Measurements from ENCODE around the gene WASF2.

WASF2 gene

DNA sequence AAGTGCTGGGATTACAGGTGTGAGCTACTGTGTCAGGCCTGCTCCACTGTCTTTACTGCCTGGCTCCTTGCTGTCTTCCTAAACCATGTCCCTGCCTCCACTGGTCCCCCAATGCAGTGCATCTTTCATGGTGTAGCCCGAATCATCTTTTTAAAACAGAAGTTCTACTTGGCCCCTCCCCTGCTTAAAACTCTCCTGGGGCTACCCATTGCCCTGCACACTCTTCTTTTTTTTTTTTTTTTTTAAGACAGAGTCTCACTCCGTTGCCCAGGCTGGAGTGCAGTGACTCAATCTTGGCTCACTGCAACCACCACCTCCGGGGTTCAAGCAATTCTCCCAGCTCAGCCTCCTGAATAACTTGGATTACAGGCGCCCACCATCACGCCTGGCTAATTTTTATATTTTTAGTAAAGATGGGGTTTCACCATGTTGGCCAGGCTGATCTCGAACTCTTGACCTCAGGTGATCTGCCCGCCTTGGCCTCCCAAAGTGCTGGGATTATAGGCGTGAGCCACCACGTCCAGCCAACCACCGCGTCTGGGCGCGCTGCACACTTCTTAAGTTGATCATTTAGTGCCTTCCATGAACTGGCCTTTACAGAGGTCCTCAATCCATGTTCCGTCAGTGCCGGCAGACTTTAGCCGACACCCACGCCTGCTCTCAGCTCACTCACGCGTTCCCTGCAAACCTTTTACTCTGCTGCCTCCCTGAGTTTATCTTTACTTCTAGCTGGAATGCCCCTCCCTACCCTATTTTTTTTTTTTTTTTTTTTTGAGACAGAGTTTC, 117.8 kb downstream of the WASF2 start:
- no peak for DNase-seq (ENCODE audit: low spot score)
- TF ChIP-seq, protein P1, sequence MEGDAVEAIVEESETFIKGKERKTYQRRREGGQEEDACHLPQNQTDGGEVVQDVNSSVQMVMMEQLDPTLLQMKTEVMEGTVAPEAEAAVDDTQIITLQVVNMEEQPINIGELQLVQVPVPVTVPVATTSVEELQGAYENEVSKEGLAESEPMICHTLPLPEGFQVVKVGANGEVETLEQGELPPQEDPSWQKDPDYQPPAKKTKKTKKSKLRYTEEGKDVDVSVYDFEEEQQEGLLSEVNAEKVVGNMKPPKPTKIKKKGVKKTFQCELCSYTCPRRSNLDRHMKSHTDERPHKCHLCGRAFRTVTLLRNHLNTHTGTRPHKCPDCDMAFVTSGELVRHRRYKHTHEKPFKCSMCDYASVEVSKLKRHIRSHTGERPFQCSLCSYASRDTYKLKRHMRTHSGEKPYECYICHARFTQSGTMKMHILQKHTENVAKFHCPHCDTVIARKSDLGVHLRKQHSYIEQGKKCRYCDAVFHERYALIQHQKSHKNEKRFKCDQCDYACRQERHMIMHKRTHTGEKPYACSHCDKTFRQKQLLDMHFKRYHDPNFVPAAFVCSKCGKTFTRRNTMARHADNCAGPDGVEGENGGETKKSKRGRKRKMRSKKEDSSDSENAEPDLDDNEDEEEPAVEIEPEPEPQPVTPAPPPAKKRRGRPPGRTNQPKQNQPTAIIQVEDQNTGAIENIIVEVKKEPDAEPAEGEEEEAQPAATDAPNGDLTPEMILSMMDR (IDR thresholded peaks at IDR 0.05; ENCODE audit: extremely low read depth, missing control alignments), result no peak

DNA sequence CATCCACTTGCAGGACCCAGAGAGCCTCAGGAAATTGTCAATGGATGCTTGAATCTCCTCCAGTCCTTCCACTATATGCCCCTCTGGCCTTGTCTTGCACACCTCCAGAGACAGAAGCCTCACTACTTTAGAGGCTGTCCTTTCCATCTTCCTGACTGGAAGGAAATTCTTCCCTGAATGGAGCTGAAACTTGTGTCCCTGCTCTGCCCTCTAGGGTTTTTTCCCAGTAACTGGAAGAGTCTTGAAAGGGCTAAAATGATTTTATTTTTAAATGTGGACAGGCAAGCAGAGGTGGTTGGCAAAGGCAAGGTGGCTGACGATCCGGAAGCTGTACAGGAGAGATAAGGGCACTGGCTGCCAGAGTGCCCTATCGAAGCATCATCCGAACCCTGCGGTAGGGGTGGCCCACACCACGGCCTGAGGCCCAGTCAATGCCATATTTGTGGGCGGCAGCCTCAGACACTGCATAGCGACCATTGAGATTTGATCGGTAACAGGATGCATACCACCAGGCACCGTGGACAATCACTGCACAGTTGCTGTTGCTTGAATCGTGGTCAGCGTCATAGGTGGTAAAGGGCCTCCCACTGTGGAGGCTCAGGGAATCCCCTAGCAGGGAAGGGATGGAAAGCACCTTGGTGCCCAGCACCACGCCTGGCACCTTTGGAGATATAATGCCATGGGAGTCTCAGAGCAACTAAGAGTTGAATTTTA, 120.9 kb downstream of the WASF2 start:
- TF ChIP-seq, protein P1 (IDR thresholded peaks at IDR 0.05; ENCODE audit: extremely low read depth, missing control alignments), result no peak
- no peak for DNase-seq (ENCODE audit: low spot score)

DNA sequence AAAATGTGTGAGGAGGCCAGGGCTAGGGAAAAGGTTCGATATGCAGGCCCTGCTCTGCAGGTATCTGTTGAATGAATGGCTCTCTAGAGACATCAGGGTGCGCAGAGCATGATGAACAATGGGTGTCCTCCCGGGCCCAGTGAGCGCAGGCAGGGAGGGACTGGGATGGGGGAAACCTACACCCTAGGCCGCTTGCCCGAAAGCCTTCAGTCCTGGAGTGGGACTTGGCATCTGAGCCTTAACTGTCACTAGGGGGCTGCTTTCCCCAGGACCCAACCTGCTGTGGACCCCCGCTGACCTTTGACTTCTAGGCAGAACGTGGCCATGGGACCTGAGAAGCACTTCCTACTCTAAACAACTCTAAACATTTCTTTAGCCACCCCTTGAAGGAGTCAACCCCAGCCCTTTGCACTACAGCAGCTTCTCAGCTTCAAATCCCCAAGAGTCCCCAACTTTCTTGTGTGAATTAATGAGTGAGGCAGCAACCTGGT, 122.8 kb downstream of the WASF2 start:
- no peak for DNase-seq (ENCODE audit: low spot score)

DNA sequence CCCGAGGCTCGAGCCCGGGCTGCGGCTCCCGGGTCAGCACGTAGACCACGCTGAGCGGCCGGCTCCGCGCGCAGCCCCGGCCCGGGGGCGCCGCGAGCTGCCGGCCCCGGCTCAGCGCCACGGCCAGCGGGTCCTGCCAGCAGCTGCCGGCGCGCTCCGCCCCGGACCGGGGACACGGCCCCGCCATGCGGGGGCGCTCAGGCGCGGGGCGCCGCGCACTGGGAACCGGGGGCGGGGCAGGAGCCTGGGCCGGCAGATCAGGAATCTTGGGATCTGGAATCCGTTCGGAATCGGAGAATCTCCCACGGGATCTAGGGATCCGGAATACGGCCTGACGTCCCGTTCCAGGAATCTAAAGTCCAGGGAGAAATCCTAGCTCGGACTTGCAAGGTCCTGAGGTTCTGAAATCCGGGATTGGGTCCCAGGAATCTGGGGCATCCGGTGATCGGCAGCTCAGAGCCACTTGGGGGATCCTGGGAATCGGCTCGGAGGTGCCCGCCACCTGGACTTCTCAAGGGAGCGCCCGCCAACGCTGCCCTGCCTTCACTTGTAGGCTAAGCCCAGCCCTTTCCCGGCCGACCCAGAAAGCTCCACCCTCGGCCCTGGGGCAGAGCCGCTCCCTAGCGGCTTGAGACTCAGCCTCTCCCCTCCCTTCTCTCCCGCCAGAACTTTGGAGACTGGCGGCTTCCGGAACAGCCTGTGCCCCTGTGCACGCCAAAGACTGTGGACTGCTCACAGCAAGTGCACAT, 123.4 kb downstream of the WASF2 start, which contains the start of gene MAP3K6:
TSS of gene MAP3K6 (minus strand) at position 551 of the 749 bp plus-strand sequence. CDS start at position 187, 364 bp downstream.
- DNase-seq (ENCODE audit: low spot score), result peak; percentile 79
- TF ChIP-seq, protein P1 (IDR thresholded peaks at IDR 0.05; ENCODE audit: extremely low read depth, missing control alignments), result peak; percentile 46

More for the DNA sequence above, 122.8 kb downstream of the WASF2 start:
- TF ChIP-seq, protein P1 (IDR thresholded peaks at IDR 0.05; ENCODE audit: extremely low read depth, missing control alignments), result no peak

DNA sequence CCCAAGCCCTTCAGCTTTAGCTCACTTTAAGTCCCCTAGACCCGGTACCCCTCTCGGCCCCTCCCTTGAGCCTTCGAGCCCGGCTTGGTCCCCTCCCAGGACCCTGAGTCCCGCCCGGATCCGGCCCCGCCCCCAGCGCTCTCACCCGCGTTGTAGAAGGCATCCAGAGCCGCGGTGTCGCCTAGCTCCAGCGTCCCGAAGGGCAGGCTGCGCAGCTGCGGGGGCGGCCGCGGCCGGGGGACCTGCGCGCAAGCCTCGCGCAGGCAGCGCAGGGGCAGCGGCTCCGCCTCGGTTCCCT, 123.9 kb downstream of the WASF2 start:
- DNase-seq (ENCODE audit: low spot score), result peak; percentile 81
- TF ChIP-seq, protein P1 (IDR thresholded peaks at IDR 0.05; ENCODE audit: extremely low read depth, missing control alignments), result no peak

DNA sequence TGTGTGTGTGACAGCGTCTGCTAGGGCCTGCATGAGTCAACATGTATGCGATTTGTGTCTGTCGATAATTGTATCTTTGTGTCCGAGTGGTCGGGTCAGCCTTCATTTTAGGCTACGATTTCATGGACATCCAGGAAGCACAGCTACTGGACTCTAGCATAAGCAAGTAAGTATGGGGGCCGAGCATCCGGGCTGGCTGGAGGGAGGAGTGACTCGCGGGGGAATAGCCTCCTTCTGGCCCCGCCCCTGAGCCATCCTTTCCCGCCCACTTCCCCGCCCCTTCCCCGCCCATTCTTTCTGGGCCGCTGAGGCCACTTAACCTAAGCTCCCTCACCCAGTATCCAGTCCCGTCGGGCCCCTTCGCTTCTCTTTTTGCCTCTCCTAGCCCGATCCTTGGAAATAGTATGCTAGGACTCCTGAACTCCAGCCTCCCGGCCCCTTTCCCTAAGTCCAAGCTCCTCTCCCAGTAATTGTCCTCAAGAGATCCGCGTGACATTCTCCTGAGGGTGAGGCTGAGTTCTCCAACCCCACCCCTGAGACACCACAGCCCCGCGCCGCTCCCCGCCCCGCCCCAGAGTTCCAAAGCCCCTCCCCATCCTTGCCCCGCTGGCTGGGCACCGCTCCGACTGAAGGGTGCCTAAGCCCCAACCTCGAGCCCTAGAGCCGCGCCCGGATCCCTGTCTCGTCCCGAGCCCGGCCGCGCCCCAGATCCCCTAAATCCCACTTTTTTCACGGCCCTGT, 124.4 kb downstream of the WASF2 start:
- TF ChIP-seq, protein P1 (IDR thresholded peaks at IDR 0.05; ENCODE audit: extremely low read depth, missing control alignments), result no peak
- peak; percentile 98 for DNase-seq (ENCODE audit: low spot score)

Data from GM20000 (cell line).